ENCODE data around the gene NXF3.
"Not testable (repeated sequence)": the region's sequence is repeated elsewhere in the genome, so short reads cannot be mapped to it uniquely, and the experiment has no call there.

NXF3 gene

GRCh38 chrX:103051260-103051789 lies 41.6 kb downstream of the NXF3 start:
- DNase-seq, result no peak

DNA sequence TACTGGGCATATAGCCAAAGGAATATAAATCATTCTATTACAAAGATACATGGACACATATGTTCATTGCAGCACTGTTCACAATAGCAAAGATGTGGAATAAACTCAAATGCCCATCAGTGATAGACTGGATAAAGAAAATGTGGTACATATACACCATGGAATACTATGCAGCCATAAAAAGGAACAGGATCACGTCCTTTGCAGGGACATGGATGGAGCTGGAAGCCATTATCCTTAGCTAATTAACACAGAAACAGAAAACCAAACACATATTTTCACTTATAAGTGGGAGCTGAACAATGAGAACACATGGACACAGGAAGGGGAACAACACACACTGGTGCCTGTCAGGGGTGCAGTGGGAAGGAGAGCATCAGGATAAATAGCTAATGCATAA lies 59.6 kb downstream of the NXF3 start:
- DNase-seq, result not testable (repeated sequence)

Measured in NCI-H446 treated with DMSO at 0.1 percent for 48 hours (cell line).